ENCODE results near the gene DLGAP1.

- no peak for TF ChIP-seq POLR2A (IDR thresholded peaks at IDR 0.05)
- TF ChIP-seq CTCF (IDR thresholded peaks at IDR 0.05): no peak
These were observed 727.8 kb downstream of the DLGAP1 start for GRCh38 chr18:3727274-3727673.

All from right lobe of liver (tissue), 4 donors.